GM12878 (cell line): Measurements from ENCODE around the gene RFX5. TPM values are rescaled to one million over a fixed set of nuclear protein-coding genes. Genes with fewer than 3 reads are reported as not detected.
A peak's percentile ranks its signal among the peaks of the same experiment; 100 is the strongest.

Source experiments
- ATAC-seq: fragments of 200-7000 bp; cut with Tn5 transposase; 3 replicates; pipeline ENCODE4 v1.9.1; 2020; ENCODE audit warnings: mild to moderate bottlenecking, moderate library complexity
- BruUV-seq: library from RNA; stranded (reverse); fragments of 400-500 nt; replicated peaks from 2 replicates; lab custom pipeline; 2021; lab: Mats Ljungman, UMichigan
- CTCF ChIA-PET: fragments of 300-600 bp; sonication (Branson Sonifier 250); formaldehyde crosslinking; extraction: SDS; loops from one replicate; lab custom pipeline; 2021; ENCODE audit warnings: inconsistent platforms; lab: Yijun Ruan, JAX
- POLR2A ChIA-PET: fragments of 350-600 bp; formaldehyde crosslinking; extraction: SDS; loops from one replicate; lab custom pipeline; 2021; ENCODE audit warnings: inconsistent platforms; lab: Charles Lee
- RAD21 ChIA-PET: fragments of 300-600 bp; sonication (Branson Sonifier 250); formaldehyde crosslinking; loops from one replicate; lab custom pipeline; 2023; ENCODE audit warnings: antibody characterized with exemption; ENCODE audit not compliant: unreplicated experiment; lab: Charles Lee
- SMC1A ChIA-PET: fragments of 300-600 bp; sonication (Branson Sonifier 250); formaldehyde crosslinking; loops from one replicate; lab custom pipeline; 2023; ENCODE audit not compliant: unreplicated experiment, uncharacterized antibody; lab: Charles Lee
- DNase-seq: peaks from one replicate; pipeline ENCODE4 v3.0.0-alpha.2; 2011; ENCODE audit warnings: low read depth, low spot score
- FAIRE-seq: peaks from 3 replicates; lab custom pipeline; 2011; peaks lifted over from hg19 to GRCh38; lab: Jason Lieb, UNC
- H2AFZ ChIP-seq: 2 replicates; pipeline ENCODE4 v1.6.0; 2011; ENCODE audit warnings: low read depth, low read length, control low read depth; ENCODE audit not compliant: control insufficient read depth
- H3K27ac ChIP-seq: 2 replicates; pipeline ENCODE4 v1.5.1; 2011; ENCODE audit warnings: control low read depth; ENCODE audit not compliant: control insufficient read depth, insufficient read depth
- H3K27me3 ChIP-seq, 2 experiments: replicated peaks in 1 of 2; 2 replicates each; pipeline versions ENCODE4 v1.6.0 to v1.6.1; 2011; ENCODE audit warnings: low read length in 1 of 2; ENCODE audit not compliant: control insufficient read depth in 2 of 2, insufficient read depth in 2 of 2
- H3K36me3 ChIP-seq, 2 experiments: 2 replicates each; pipeline ENCODE4 v1.5.1; 2011; ENCODE audit warnings: low read length in 1 of 2; ENCODE audit not compliant: control insufficient read depth in 2 of 2, insufficient read depth in 2 of 2
- H3K4me1 ChIP-seq: 2 replicates; pipeline ENCODE4 v1.6.1; 2011; ENCODE audit warnings: mild to moderate bottlenecking, low read length, moderate library complexity, mixed read lengths; ENCODE audit not compliant: control insufficient read depth, insufficient read depth
- H3K4me2 ChIP-seq: 2 replicates; pipeline ENCODE4 v1.6.0; 2011; ENCODE audit warnings: control low read depth; ENCODE audit not compliant: control insufficient read depth, insufficient read depth
- H3K4me3 ChIP-seq: fragments of 200-600 bp; sonication (generic); 2 replicates; pipeline ENCODE4 v1.5.1; 2016
- H3K79me2 ChIP-seq: 2 replicates; pipeline ENCODE4 v1.6.0; 2011; ENCODE audit warnings: low read length; ENCODE audit not compliant: control insufficient read depth, insufficient read depth
- H3K9ac ChIP-seq: 2 replicates; pipeline ENCODE4 v1.8.0; 2011; ENCODE audit warnings: low read length, control low read depth, mixed read lengths; ENCODE audit not compliant: control insufficient read depth, insufficient read depth
- H3K9me3 ChIP-seq: replicated peaks from 3 replicates; pipeline ENCODE4 v1.5.1; 2011; ENCODE audit warnings: mild to moderate bottlenecking, low read length; ENCODE audit not compliant: control insufficient read depth, insufficient read depth
- H4K20me1 ChIP-seq: 2 replicates; pipeline ENCODE4 v1.6.0; 2011; ENCODE audit not compliant: control insufficient read depth, insufficient read depth
- CBX5 ChIP-seq: sonication (generic); IDR thresholded peaks from 2 replicates; pipeline ENCODE4 v1.6.1; 2016; ENCODE audit warnings: low read depth, moderate library complexity, mild to moderate bottlenecking, inconsistent platforms
- E2F8 ChIP-seq: fragments of 450-650 bp; IDR thresholded peaks from 2 replicates; pipeline ENCODE4 v1.6.1; 2018; ENCODE audit warnings: mild to moderate bottlenecking, low read depth, moderate library complexity; ENCODE audit not compliant: partially characterized antibody
- GABPA ChIP-seq: IDR thresholded peaks from 2 replicates; pipeline ENCODE4 v1.6.1; 2014; ENCODE audit warnings: antibody characterized with exemption, low read depth, mild to moderate bottlenecking, inconsistent platforms
- JUNB ChIP-seq: IDR thresholded peaks from 2 replicates; pipeline ENCODE4 v1.6.1; 2016; ENCODE audit warnings: antibody characterized with exemption, mild to moderate bottlenecking
- POU2F2 ChIP-seq: IDR thresholded peaks from 3 replicates; pipeline ENCODE4 v1.6.1; 2011; ENCODE audit warnings: low read depth, mild to moderate bottlenecking, low read length, borderline replicate concordance
- SIN3A ChIP-seq: IDR thresholded peaks from 2 replicates; pipeline ENCODE4 v1.6.1; 2012; ENCODE audit warnings: low read depth, low read length, improper control_type of control experiment
- SMAD1 ChIP-seq: fragments of 450-650 bp; IDR thresholded peaks from 2 replicates; pipeline ENCODE4 v1.6.1; 2018; ENCODE audit warnings: mild to moderate bottlenecking, low read depth; ENCODE audit not compliant: partially characterized antibody
- SPI1 ChIP-seq: IDR thresholded peaks from 2 replicates; pipeline ENCODE4 v1.6.1; 2011; ENCODE audit warnings: low read depth, mild to moderate bottlenecking, low read length, moderate library complexity, borderline replicate concordance; ENCODE audit not compliant: insufficient read depth
- TCF3 ChIP-seq: IDR thresholded peaks from 2 replicates; pipeline ENCODE4 v1.6.1; 2012; ENCODE audit warnings: low read depth, mild to moderate bottlenecking, low read length, borderline replicate concordance; ENCODE audit not compliant: insufficient read depth
- USF1 ChIP-seq: IDR thresholded peaks from 2 replicates; pipeline ENCODE4 v1.6.1; 2011; ENCODE audit warnings: borderline replicate concordance, low read depth, mild to moderate bottlenecking, moderate library complexity, mixed read lengths, low read length; ENCODE audit not compliant: insufficient read depth; ENCODE audit errors: extremely low read length
- YBX1 ChIP-seq: fragments of 450-650 bp; IDR thresholded peaks from 2 replicates; pipeline ENCODE4 v1.6.1; 2016; ENCODE audit warnings: antibody characterized with exemption
- ZBTB40 ChIP-seq: fragments of 450-650 bp; IDR thresholded peaks from 2 replicates; pipeline ENCODE4 v1.6.1; 2016; ENCODE audit warnings: mild to moderate bottlenecking, moderate library complexity, borderline replicate concordance
- WGBS: methylation state at CpG from one replicate; pipeline ENCODE4 v1.1.6; 2016; ENCODE audit warnings: low lambda C conversion rate; ENCODE audit not compliant: insufficient replicate concordance, insufficient coverage; ENCODE audit errors: missing lambda C conversion rate; 5-methylcytosine and 5-hydroxymethylcytosine counted together
- in situ Hi-C: fragments of 300-500 bp; cut with MboI; formaldehyde crosslinking; loops from 9 replicates; pipeline ENCODE4 v1.14.3; 2018; ENCODE audit warnings: mixed read lengths
- intact Hi-C: fragments of 100-400 bp; cut with micrococcal nuclease; formaldehyde crosslinking; loops from one replicate; pipeline ENCODE4 v1.14.2; 2022; ENCODE audit not compliant: unreplicated experiment
- polyA plus RNA-seq, 11 experiments: library from polyadenylated mRNA; depleted of rRNA in 4 of 11; unstranded in 6 of 11; stranded (reverse) in 5 of 11; fragments of >200 nt; fragmentation: Nextera tagmentation in 4 of 11; fragmentation: Illumina TruSeq in 1 of 11; extraction: Ambion mirVana in 4 of 11; extraction: Trizol in 1 of 11; gene quantifications; 1 replicate in 1 of 11; 2 replicates in 10 of 11; pipeline versions ENCODE4 v1.2.1 to v1.2.3, GENCODE V29; 2011 to 2016; ENCODE audit warnings: inconsistent platforms in 2 of 11, missing spikeins in 2 of 11, low read depth in 1 of 11
- total RNA-seq, 4 experiments: library from RNA; depleted of rRNA in 3 of 4; stranded (reverse); fragments of >200 nt in 3 of 4; fragmentation: Illumina TruSeq in 1 of 4; extraction: Trizol in 1 of 4; gene quantifications; 2 replicates each; pipeline versions ENCODE4 v1.2.1 to v1.2.3, GENCODE V29; 2013 to 2021

The RFX5 gene
- total and polyA plus RNA-seq, 10 of the 15 experiments (the other 5 are each of a cell fraction or from before 2014, with no cell fraction given): 14.1 to 198 (median 124) TPM

- TF ChIP-seq E2F8 (no peak), SIN3A (no peak), JUNB (no peak)
Observed at GRCh38 chr1:151364996-151365395, 17.9 kb upstream of the RFX5 start (continued).

- Histone ChIP-seq H2AFZ (no peak overlapping the region), H3K4me3 (no peak overlapping the region), H3K4me2 (no peak overlapping the region), H3K36me3 (no peaks in the 10 kb centered on the region), H4K20me1 (no peaks in the 10 kb centered on the region), H3K9ac (no peak overlapping the region), H3K27ac (no peak overlapping the region), H3K27me3 (no peaks in the 10 kb centered on the region), H3K9me3 (peaks cover 7% of the 10 kb centered on the region), H3K4me1 (no peaks in the 10 kb centered on the region), H3K79me2 (no peaks in the 10 kb centered on the region)
- WGBS: 48% methylated on average over 3 of the region's 3 CpGs
- FAIRE-seq: no peak
- no peak for DNase-seq
- SMC1A ChIA-PET: no interaction called here
- no peak for ATAC-seq
- CTCF ChIA-PET: no interaction called here
- in situ Hi-C loops: no loop called here
- POLR2A ChIA-PET: no interaction called here
- intact Hi-C loops: no loop called here
- no peak for TF ChIP-seq TCF3
- TF ChIP-seq CBX5: 0 out of 2 replicates have a peak, but pooled peaks have one; percentile 49
- TF ChIP-seq USF1: no peak
- TF ChIP-seq POU2F2: no peak
- TF ChIP-seq SMAD1: no peak
- no peak for TF ChIP-seq YBX1
- no peak for TF ChIP-seq GABPA
- no peak for TF ChIP-seq ZBTB40
- TF ChIP-seq SPI1: no peak
- RAD21 ChIA-PET: no interaction called here
- BruUV-seq: no TSS peak
Observed at GRCh38 chr1:151362308-151363155, 15.5 kb upstream of the RFX5 start.
